IPS DF 6.9 (cell line): ENCODE results near the gene COLEC12.

Experiments
- DNase-seq: peaks from one replicate; pipeline ENCODE4 v3.0.0-alpha.2; 2013; ENCODE audit warnings: low read depth, low spot score
- H3K27ac ChIP-seq: one replicate; pipeline ENCODE4 v1.5.1; 2013; ENCODE audit warnings: low read length, control low read depth
- H3K27me3 ChIP-seq: 2 replicates; pipeline ENCODE4 v1.6.1; 2013; ENCODE audit warnings: mild to moderate bottlenecking, low read length; ENCODE audit not compliant: control insufficient read depth, insufficient read depth
- H3K36me3 ChIP-seq: 2 replicates; pipeline ENCODE4 v1.6.1; 2013; ENCODE audit warnings: low read length; ENCODE audit not compliant: control insufficient read depth, insufficient read depth
- H3K4me1 ChIP-seq: 2 replicates; pipeline ENCODE4 v1.6.1; 2013; ENCODE audit warnings: low read length; ENCODE audit not compliant: control insufficient read depth, insufficient read depth
- H3K4me3 ChIP-seq: 2 replicates; pipeline ENCODE4 v1.5.1; 2013; ENCODE audit warnings: mild to moderate bottlenecking, low read length
- H3K9me3 ChIP-seq: 2 replicates; pipeline ENCODE4 v1.6.1; 2013; ENCODE audit warnings: low read length, inconsistent platforms; ENCODE audit not compliant: control insufficient read depth, insufficient read depth
- WGBS: extraction: QIAGEN DNeasy Blood & Tissue Kit; methylation state at CpG from one replicate; pipeline ENCODE4 v1.1.7; 2013; ENCODE audit warnings: mixed read lengths, missing lambda C conversion rate; ENCODE audit not compliant: insufficient read length, insufficient coverage; 5-methylcytosine and 5-hydroxymethylcytosine counted together

COLEC12 gene

DNA sequence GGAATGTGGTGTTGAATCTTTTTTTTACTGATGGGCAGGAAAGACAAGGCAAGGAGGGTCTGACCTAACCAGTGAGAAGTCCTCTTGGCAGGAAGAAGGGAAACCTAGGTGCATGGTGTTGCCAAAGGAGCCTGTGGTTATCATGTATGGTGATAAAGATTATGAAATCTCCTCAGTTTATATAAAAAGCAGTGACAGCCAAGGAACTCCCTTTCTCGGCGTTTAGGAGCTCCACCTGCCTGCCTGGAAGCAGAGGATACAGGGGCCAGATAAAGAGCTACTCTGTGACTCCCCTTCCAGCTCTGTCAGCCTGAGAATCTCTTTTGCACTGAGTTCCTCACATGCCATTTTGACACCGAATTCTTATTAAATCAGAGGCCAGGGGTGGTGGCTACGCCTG is 26.1 kb downstream of the COLEC12 start:
- Histone ChIP-seq H3K4me3 (no peak overlapping the region), H3K4me1 (peaks cover 1% of the 10 kb centered on the region; the same call in 1 of the 2 replicates)

GRCh38 chr18:473802-474201 is 26.7 kb downstream of the COLEC12 start:
- no peaks in the 10 kb centered on the region for H3K9me3 ChIP-seq
- WGBS = no CpG with 5 or more reads among the region's 1 CpG
- H3K4me1 ChIP-seq = peaks cover 1% of the 10 kb centered on the region; the same call in 1 of the 2 replicates
- H3K4me3 ChIP-seq = no peak overlapping the region
- no peak overlapping the region for H3K27ac ChIP-seq
- no peaks in the 10 kb centered on the region for H3K36me3 ChIP-seq
- no peak for DNase-seq
- no peaks in the 10 kb centered on the region for H3K27me3 ChIP-seq

More for the DNA sequence above, 26.1 kb downstream of the COLEC12 start:
- no peaks in the 10 kb centered on the region for H3K36me3 ChIP-seq
- H3K27ac ChIP-seq = no peak overlapping the region
- no peaks in the 10 kb centered on the region for H3K27me3 ChIP-seq
- no CpG with 5 or more reads among the region's 4 CpGs for WGBS
- no peaks in the 10 kb centered on the region for H3K9me3 ChIP-seq
- no peak for DNase-seq

GRCh38 chr18:471716-472115 is 28.8 kb downstream of the COLEC12 start:
- no peaks in the 10 kb centered on the region for H3K36me3 ChIP-seq
- H3K27ac ChIP-seq = no peak overlapping the region
- no peaks in the 10 kb centered on the region for H3K9me3 ChIP-seq
- DNase-seq = no peak
- no peaks in the 10 kb centered on the region for H3K27me3 ChIP-seq
- H3K4me1 ChIP-seq = peaks cover 1% of the 10 kb centered on the region; the same call in 1 of the 2 replicates
- H3K4me3 ChIP-seq = no peak overlapping the region
- WGBS = no CpG with 5 or more reads among the region's 3 CpGs

- Histone ChIP-seq H3K4me3 (no peak overlapping the region), H3K36me3 (no peaks in the 10 kb centered on the region), H3K4me1 (peaks cover 1% of the 10 kb centered on the region; the same call in 1 of the 2 replicates), H3K9me3 (no peaks in the 10 kb centered on the region), H3K27me3 (no peaks in the 10 kb centered on the region), H3K27ac (no peak overlapping the region)
- no CpG with 5 or more reads among the region's 5 CpGs for WGBS
- DNase-seq = no peak
Observed at GRCh38 chr18:470661-471501, 29.6 kb downstream of the COLEC12 start.

GRCh38 chr18:468955-469790 is 31.3 kb downstream of the COLEC12 start:
- Histone ChIP-seq H3K4me1 (no peaks in the 10 kb centered on the region), H3K27ac (no peak overlapping the region), H3K4me3 (no peak overlapping the region), H3K27me3 (no peaks in the 10 kb centered on the region), H3K36me3 (no peaks in the 10 kb centered on the region), H3K9me3 (no peaks in the 10 kb centered on the region)
- no peak for DNase-seq
- no CpG with 5 or more reads among the region's 13 CpGs for WGBS

- no peak overlapping the region for H3K27ac ChIP-seq
- no peak overlapping the region for H3K4me3 ChIP-seq
- DNase-seq = no peak
- no peaks in the 10 kb centered on the region for H3K4me1 ChIP-seq
- no peaks in the 10 kb centered on the region for H3K9me3 ChIP-seq
- no peaks in the 10 kb centered on the region for H3K36me3 ChIP-seq
- H3K27me3 ChIP-seq = no peaks in the 10 kb centered on the region
- no CpG with 5 or more reads among the region's 12 CpGs for WGBS
Observed at GRCh38 chr18:463827-464541, 36.5 kb downstream of the COLEC12 start.

- DNase-seq = no peak
- no peaks in the 10 kb centered on the region for H3K27me3 ChIP-seq
- no peaks in the 10 kb centered on the region for H3K36me3 ChIP-seq
- WGBS = no CpG with 5 or more reads among the region's 11 CpGs
- H3K9me3 ChIP-seq = no peaks in the 10 kb centered on the region
- no peak overlapping the region for H3K4me3 ChIP-seq
- no peaks in the 10 kb centered on the region for H3K4me1 ChIP-seq
- H3K27ac ChIP-seq = no peak overlapping the region
Observed at GRCh38 chr18:463403-463802, 37.1 kb downstream of the COLEC12 start.

GRCh38 chr18:461762-462161 is 38.7 kb downstream of the COLEC12 start:
- no peak for DNase-seq
- H3K27ac ChIP-seq = no peak overlapping the region
- H3K4me3 ChIP-seq = no peak overlapping the region
- H3K4me1 ChIP-seq = no peaks in the 10 kb centered on the region
- no peaks in the 10 kb centered on the region for H3K9me3 ChIP-seq
- no CpG with 5 or more reads among the region's 2 CpGs for WGBS
- no peaks in the 10 kb centered on the region for H3K27me3 ChIP-seq
- H3K36me3 ChIP-seq = no peaks in the 10 kb centered on the region

GRCh38 chr18:460791-461190 is 39.7 kb downstream of the COLEC12 start:
- DNase-seq = no peak
- Histone ChIP-seq H3K4me3 (no peak overlapping the region), H3K36me3 (no peaks in the 10 kb centered on the region), H3K27me3 (no peaks in the 10 kb centered on the region), H3K9me3 (no peaks in the 10 kb centered on the region), H3K27ac (no peak overlapping the region), H3K4me1 (no peaks in the 10 kb centered on the region)
- no CpG with 5 or more reads among the region's 6 CpGs for WGBS
